ENCODE data around the gene KCP. TPM values are rescaled to one million over a fixed set of nuclear protein-coding genes. Genes with fewer than 3 reads are reported as not detected.

KCP gene
- total RNA-seq, 1 experiment from 2014 or later = 1.6 TPM

GRCh38 chr7:128902761-128903585, 7.5 kb downstream of the KCP start:
- no peaks in the 10 kb centered on the region for H3K9me2 ChIP-seq (ENCODE audit: insufficient read depth)
- H4K20me1 ChIP-seq (ENCODE audit: insufficient read depth) = no peaks in the 10 kb centered on the region
- H3K4me3 ChIP-seq (replicated peaks in 1 of 2; ENCODE audit: low read depth in 1 of 2, low read length in 2 of 2) = no peak overlapping the region
- ATAC-seq (peak; percentile 36), DNase-seq (ENCODE audit: low read depth, low spot score) (no peak)
- ChIA-PET RAD21 (ENCODE audit: low non-redundant PET in 1 of 2, low total read pairs in 2 of 2, uncharacterized antibody in 2 of 2, unreplicated experiment in 2 of 2) (no interaction called here), CTCF (interaction anchor here (1.1 to 2.1 kb wide), 3 partner anchors 19 to 311 kb away, joined by 3 to 6 read pairs (median 4); no protein-coding TSS in a partner anchor), POLR2A (no interaction called here)
- peaks cover 7 to 33% of the 10 kb centered on the region in 2 experiments for H3K4me1 ChIP-seq (ENCODE audit: control insufficient read depth in 1 of 2, insufficient read depth in 2 of 2, low read length in 2 of 2)
- peak overlapping the region; percentile 34; the same call in 1 of the 2 replicates for H3K9ac ChIP-seq (ENCODE audit: low read length)
- BruUV-seq (replicated peaks) = no TSS peak
- peak overlapping the region; percentile 1; the same call in 1 of the 2 replicates for H3K27ac ChIP-seq (ENCODE audit: low read depth, low read length)
- H2AFZ ChIP-seq (ENCODE audit: low read depth, low read length, poor library complexity, severe bottlenecking) = peak overlapping the region; percentile 27
- intact Hi-C loops (cut with micrococcal nuclease) = no loop called here
- no peaks in the 10 kb centered on the region for H3K79me2 ChIP-seq (ENCODE audit: insufficient read depth, low read length)
- no peaks in the 10 kb centered on the region for H3K36me3 ChIP-seq (ENCODE audit: control insufficient read depth in 1 of 2, insufficient read depth in 2 of 2, low read length in 2 of 2)
- H3K27me3 ChIP-seq (ENCODE audit: insufficient read depth, low read length) = no peaks in the 10 kb centered on the region
- peak overlapping the region; percentile 61 for H3K4me2 ChIP-seq (ENCODE audit: low read length)
- TF ChIP-seq SP1 (IDR thresholded peaks at IDR 0.05; ENCODE audit: low read depth) = no peak
- no peak for TF ChIP-seq ZBTB33 (IDR thresholded peaks at IDR 0.05; ENCODE audit: extremely low read depth, insufficient replicate concordance, low read length)
- no peak for TF ChIP-seq MAX (IDR thresholded peaks at IDR 0.05)
- no peak for TF ChIP-seq TCF7L2 (IDR thresholded peaks at IDR 0.05; ENCODE audit: borderline replicate concordance, extremely low read depth, insufficient read depth, insufficient read length)
- TF ChIP-seq EGR1 (IDR thresholded peaks at IDR 0.05; ENCODE audit: low read depth) = no peak
- TF ChIP-seq ATF3 (IDR thresholded peaks at IDR 0.05) = no peak
- TF ChIP-seq ZNF274 (IDR thresholded peaks at IDR 0.05; ENCODE audit: low read depth, low read length) = no peak
- TF ChIP-seq CTCF (IDR thresholded peaks at IDR 0.05 in 2 of 3, conservative IDR thresholded peaks at IDR 0.05 in 1 of 3; ENCODE audit: borderline replicate concordance in 1 of 3, insufficient read depth in 1 of 3, low read depth in 2 of 3, low read length in 2 of 3) = no peak
- no peak for TF ChIP-seq POLR2A (IDR thresholded peaks at IDR 0.05; ENCODE audit: borderline replicate concordance, extremely low read depth, insufficient read depth, insufficient read length)
- H3K9me3 ChIP-seq (ENCODE audit: control insufficient read depth in 1 of 2, insufficient read depth in 1 of 2, low read depth in 1 of 2, low read length in 2 of 2) = no peaks in the 10 kb centered on the region

Measured in HCT116 (cell line).